ENCODE results near the gene GPC4. TPM values are rescaled to one million over a fixed set of nuclear protein-coding genes. Genes with fewer than 3 reads are reported as not detected.

Gene GPC4
- total and polyA plus RNA-seq, 5 donors from 2014 or later: not detected

DNA sequence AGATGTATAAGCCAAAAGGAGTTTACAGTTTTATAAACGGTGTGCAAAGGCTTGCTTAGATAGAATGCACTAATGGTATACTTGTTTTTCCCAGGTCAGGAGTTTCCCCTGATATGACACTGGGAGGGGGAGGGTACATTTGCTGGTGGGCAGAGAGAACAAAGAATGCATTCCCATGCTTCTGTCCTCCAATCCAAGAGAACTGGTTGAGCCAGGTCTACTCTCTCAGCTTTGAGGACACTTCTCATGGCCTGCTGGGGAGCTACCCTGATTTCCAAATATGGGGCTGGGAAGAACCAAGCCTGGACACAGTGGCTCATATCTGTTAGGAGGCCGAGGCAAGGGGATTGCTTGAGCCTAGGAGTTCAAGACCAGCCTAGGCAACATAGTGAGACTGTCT is 3.3 kb upstream of the GPC4 start:
- H3K27ac ChIP-seq (ENCODE audit: insufficient read depth, low read length, poor library complexity, severe bottlenecking): no peak overlapping the region
- H3K36me3 ChIP-seq (ENCODE audit: control insufficient read depth, insufficient read depth, low read length): no peaks in the 10 kb centered on the region
- no peak for DNase-seq
- H3K9me3 ChIP-seq (ENCODE audit: control insufficient read depth in 2 of 2, low read length in 2 of 2): no peaks in the 10 kb centered on the region
- Mint-ChIP-seq H3K36me3 (no peaks in the 10 kb centered on the region), H3K9me3 (peaks cover 0 to 7% (median 0%) of the 10 kb centered on the region in 7 donors), H3K4me1 (peaks cover 0 to 3% (median 0%) of the 10 kb centered on the region in 4 donors), H3K27ac (no peak overlapping the region), H3K27me3 (peaks cover 25% of the 10 kb centered on the region), H3K4me3 (no peak overlapping the region)
- no peak overlapping the region for H3K4me3 ChIP-seq (ENCODE audit: low read depth, low read length)
- no peaks in the 10 kb centered on the region for H3K4me1 ChIP-seq (ENCODE audit: control insufficient read depth, insufficient read depth, low read length, poor library complexity, severe bottlenecking)
- ATAC-seq (ENCODE audit: low read depth in 2 of 2): no peak
- peaks cover 2% of the 10 kb centered on the region for H3K27me3 ChIP-seq (ENCODE audit: control insufficient read depth, insufficient read depth, low read length)

DNA sequence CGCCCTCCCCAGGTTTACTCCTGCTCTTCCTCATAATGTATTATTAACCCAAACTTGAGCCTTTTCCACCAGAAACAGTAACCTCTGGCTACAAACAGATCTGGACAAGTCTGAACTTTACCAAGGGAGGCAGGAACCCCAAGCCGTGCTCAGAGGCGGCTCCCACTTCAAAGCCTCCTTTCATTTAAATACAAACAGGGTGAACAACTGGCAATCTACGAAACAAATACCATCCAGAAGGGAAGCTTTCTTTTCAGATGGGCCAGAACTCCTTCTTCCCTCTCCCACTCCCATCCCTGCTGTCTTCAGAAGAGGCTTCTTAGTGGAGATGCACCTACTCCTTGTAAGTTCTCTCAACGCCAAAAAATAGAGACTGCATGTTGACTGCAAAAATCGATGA is 2.1 kb upstream of the GPC4 start:
- H3K27me3 ChIP-seq (ENCODE audit: control insufficient read depth, insufficient read depth, low read length): peaks cover 2% of the 10 kb centered on the region
- H3K4me1 ChIP-seq (ENCODE audit: control insufficient read depth, insufficient read depth, low read length, poor library complexity, severe bottlenecking): no peaks in the 10 kb centered on the region
- Mint-ChIP-seq H3K4me3 (no peak overlapping the region), H3K27me3 (peaks cover 25% of the 10 kb centered on the region), H3K4me1 (peaks cover 0 to 3% (median 0%) of the 10 kb centered on the region in 4 donors), H3K27ac (no peak overlapping the region), H3K36me3 (no peaks in the 10 kb centered on the region), H3K9me3 (peaks cover 0 to 7% (median 0%) of the 10 kb centered on the region in 7 donors)
- no peaks in the 10 kb centered on the region for H3K9me3 ChIP-seq (ENCODE audit: control insufficient read depth in 2 of 2, low read length in 2 of 2)
- no peak overlapping the region for H3K4me3 ChIP-seq (ENCODE audit: low read depth, low read length)
- ATAC-seq (ENCODE audit: low read depth in 2 of 2): no peak
- no peak overlapping the region for H3K27ac ChIP-seq (ENCODE audit: insufficient read depth, low read length, poor library complexity, severe bottlenecking)
- no peak for DNase-seq
- no peaks in the 10 kb centered on the region for H3K36me3 ChIP-seq (ENCODE audit: control insufficient read depth, insufficient read depth, low read length)

- no peak overlapping the region for H3K27ac Mint-ChIP-seq
- H3K27me3 ChIP-seq (ENCODE audit: control insufficient read depth, insufficient read depth, low read length): peaks cover 2% of the 10 kb centered on the region
- H3K4me3 ChIP-seq (ENCODE audit: low read depth, low read length): no peak overlapping the region
- H3K9me3 ChIP-seq (ENCODE audit: control insufficient read depth in 2 of 2, low read length in 2 of 2): no peaks in the 10 kb centered on the region
- DNase-seq (no peak), ATAC-seq (ENCODE audit: low read depth in 2 of 2) (no peak)
- peak overlapping the region in 1 of 4 donors; percentile 5 for H3K4me3 Mint-ChIP-seq
- peaks cover 0 to 3% (median 0%) of the 10 kb centered on the region in 4 donors for H3K4me1 Mint-ChIP-seq
- H3K36me3 Mint-ChIP-seq: no peaks in the 10 kb centered on the region
- H3K27ac ChIP-seq (ENCODE audit: insufficient read depth, low read length, poor library complexity, severe bottlenecking): no peak overlapping the region
- H3K9me3 Mint-ChIP-seq: peaks cover 0 to 2% (median 0%) of the 10 kb centered on the region in 7 donors
- H3K36me3 ChIP-seq (ENCODE audit: control insufficient read depth, insufficient read depth, low read length): no peaks in the 10 kb centered on the region
- no peaks in the 10 kb centered on the region for H3K4me1 ChIP-seq (ENCODE audit: control insufficient read depth, insufficient read depth, low read length, poor library complexity, severe bottlenecking)
- H3K27me3 Mint-ChIP-seq: peaks cover 23% of the 10 kb centered on the region
Measured at GRCh38 chrX:133414406-133415275, 648 bp downstream of the GPC4 start.

DNA sequence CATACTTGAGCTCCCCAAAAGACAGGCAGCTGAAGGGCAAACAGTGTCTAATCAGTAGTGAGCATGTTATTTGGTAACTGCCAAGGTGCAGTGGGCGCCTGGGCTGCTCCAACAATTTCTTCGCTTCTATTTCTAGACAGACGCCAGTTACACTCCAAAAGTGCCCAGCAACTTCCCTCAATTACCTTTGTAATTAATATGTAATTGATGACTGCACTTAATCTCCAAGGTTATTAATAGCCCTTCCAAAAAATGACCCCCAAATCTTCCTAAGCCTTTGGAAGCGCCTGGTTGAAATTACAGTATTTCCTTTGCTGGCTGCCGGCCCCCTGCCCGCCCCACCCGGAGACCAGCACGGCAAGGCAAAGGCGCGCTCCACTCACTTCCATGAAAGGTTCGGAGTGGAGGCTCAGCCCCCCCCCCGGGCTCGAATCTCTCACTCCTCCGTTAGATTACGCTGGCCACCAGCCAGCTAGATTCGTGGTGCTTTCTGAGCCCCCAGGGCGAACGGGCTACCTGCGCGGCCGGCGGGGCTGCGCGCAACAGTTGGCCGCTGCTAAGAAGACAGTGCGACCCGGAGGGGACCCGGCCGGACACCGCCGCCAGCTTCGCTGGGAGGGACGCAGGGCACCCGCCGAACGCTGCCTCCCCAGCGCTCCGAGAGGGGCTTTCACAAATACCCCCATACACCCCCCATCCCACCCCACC is 1.9 kb downstream of the GPC4 start:
- Mint-ChIP-seq H3K4me3 (no peak overlapping the region), H3K27ac (no peak overlapping the region), H3K27me3 (peaks cover 20% of the 10 kb centered on the region), H3K36me3 (no peaks in the 10 kb centered on the region), H3K4me1 (peaks cover 0 to 3% (median 0%) of the 10 kb centered on the region in 4 donors), H3K9me3 (peaks cover 0 to 1% (median 0%) of the 10 kb centered on the region in 7 donors)
- DNase-seq (no peak), ATAC-seq (ENCODE audit: low read depth in 2 of 2) (no peak)
- Histone ChIP-seq H3K4me1 (ENCODE audit: control insufficient read depth, insufficient read depth, low read length, poor library complexity, severe bottlenecking) (no peaks in the 10 kb centered on the region), H3K27ac (ENCODE audit: insufficient read depth, low read length, poor library complexity, severe bottlenecking) (no peak overlapping the region), H3K27me3 (ENCODE audit: control insufficient read depth, insufficient read depth, low read length) (peaks cover 2% of the 10 kb centered on the region), H3K4me3 (ENCODE audit: low read depth, low read length) (no peak overlapping the region), H3K36me3 (ENCODE audit: control insufficient read depth, insufficient read depth, low read length) (no peaks in the 10 kb centered on the region), H3K9me3 (ENCODE audit: control insufficient read depth in 2 of 2, low read length in 2 of 2) (no peaks in the 10 kb centered on the region)

DNA sequence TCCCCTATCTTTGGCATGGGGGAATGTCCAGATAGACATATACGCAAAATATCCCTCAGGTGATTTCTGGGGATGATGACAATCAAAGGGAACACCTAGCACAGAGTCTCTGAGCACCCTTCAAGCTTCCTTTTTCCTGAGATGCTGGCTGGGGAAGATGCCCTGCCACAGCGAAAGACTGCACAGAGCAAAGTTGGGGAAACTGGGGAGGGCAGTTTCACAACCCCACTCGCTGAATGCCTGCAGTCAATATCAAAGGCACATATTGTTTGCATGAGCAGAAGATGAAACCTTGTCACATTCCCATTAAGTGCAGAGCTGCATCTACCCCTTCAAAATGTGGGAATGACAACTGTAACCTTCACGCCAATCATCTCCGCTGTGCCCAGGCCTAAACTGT is 2.6 kb downstream of the GPC4 start:
- Histone ChIP-seq H3K4me1 (ENCODE audit: control insufficient read depth, insufficient read depth, low read length, poor library complexity, severe bottlenecking) (no peaks in the 10 kb centered on the region), H3K9me3 (ENCODE audit: control insufficient read depth in 2 of 2, low read length in 2 of 2) (no peaks in the 10 kb centered on the region), H3K27me3 (ENCODE audit: control insufficient read depth, insufficient read depth, low read length) (peaks cover 2% of the 10 kb centered on the region), H3K27ac (ENCODE audit: insufficient read depth, low read length, poor library complexity, severe bottlenecking) (no peak overlapping the region), H3K4me3 (ENCODE audit: low read depth, low read length) (no peak overlapping the region), H3K36me3 (ENCODE audit: control insufficient read depth, insufficient read depth, low read length) (no peaks in the 10 kb centered on the region)
- peaks cover 0 to 3% (median 0%) of the 10 kb centered on the region in 4 donors for H3K4me1 Mint-ChIP-seq
- ATAC-seq (ENCODE audit: low read depth in 2 of 2): no peak
- no peak overlapping the region for H3K4me3 Mint-ChIP-seq
- no peak for DNase-seq
- H3K27ac Mint-ChIP-seq: no peak overlapping the region
- H3K9me3 Mint-ChIP-seq: peaks cover 0 to 1% (median 0%) of the 10 kb centered on the region in 7 donors
- H3K27me3 Mint-ChIP-seq: peaks cover 18% of the 10 kb centered on the region
- no peaks in the 10 kb centered on the region for H3K36me3 Mint-ChIP-seq

GRCh38 chrX:133412246-133412645 is 3.0 kb downstream of the GPC4 start:
- no peak for ATAC-seq (ENCODE audit: low read depth in 2 of 2)
- no peak overlapping the region for H3K27ac ChIP-seq (ENCODE audit: insufficient read depth, low read length, poor library complexity, severe bottlenecking)
- Mint-ChIP-seq H3K27ac (no peak overlapping the region), H3K4me3 (no peak overlapping the region), H3K4me1 (peaks cover 0 to 3% (median 0%) of the 10 kb centered on the region in 4 donors), H3K36me3 (no peaks in the 10 kb centered on the region), H3K27me3 (peaks cover 14% of the 10 kb centered on the region), H3K9me3 (peaks cover 0 to 1% (median 0%) of the 10 kb centered on the region in 7 donors)
- no peaks in the 10 kb centered on the region for H3K4me1 ChIP-seq (ENCODE audit: control insufficient read depth, insufficient read depth, low read length, poor library complexity, severe bottlenecking)
- no peaks in the 10 kb centered on the region for H3K27me3 ChIP-seq (ENCODE audit: control insufficient read depth, insufficient read depth, low read length)
- no peak for DNase-seq
- H3K9me3 ChIP-seq (ENCODE audit: control insufficient read depth in 2 of 2, low read length in 2 of 2): no peaks in the 10 kb centered on the region
- no peaks in the 10 kb centered on the region for H3K36me3 ChIP-seq (ENCODE audit: control insufficient read depth, insufficient read depth, low read length)
- no peak overlapping the region for H3K4me3 ChIP-seq (ENCODE audit: low read depth, low read length)

- no peak overlapping the region for H3K4me3 Mint-ChIP-seq
- ATAC-seq (ENCODE audit: low read depth in 2 of 2): no peak
- H3K27ac Mint-ChIP-seq: no peak overlapping the region
- DNase-seq: no peak
- Histone ChIP-seq H3K27ac (ENCODE audit: insufficient read depth, low read length, poor library complexity, severe bottlenecking) (no peak overlapping the region), H3K36me3 (ENCODE audit: control insufficient read depth, insufficient read depth, low read length) (no peaks in the 10 kb centered on the region), H3K9me3 (ENCODE audit: control insufficient read depth in 2 of 2, low read length in 2 of 2) (no peaks in the 10 kb centered on the region), H3K4me1 (ENCODE audit: control insufficient read depth, insufficient read depth, low read length, poor library complexity, severe bottlenecking) (no peaks in the 10 kb centered on the region), H3K27me3 (ENCODE audit: control insufficient read depth, insufficient read depth, low read length) (no peaks in the 10 kb centered on the region), H3K4me3 (ENCODE audit: low read depth, low read length) (no peak overlapping the region)
- peaks cover 0 to 3% (median 0%) of the 10 kb centered on the region in 4 donors for H3K4me1 Mint-ChIP-seq
- H3K27me3 Mint-ChIP-seq: peaks cover 4% of the 10 kb centered on the region
- no peaks in the 10 kb centered on the region for H3K36me3 Mint-ChIP-seq
- H3K9me3 Mint-ChIP-seq: peaks cover 0 to 1% (median 0%) of the 10 kb centered on the region in 7 donors
Measured at GRCh38 chrX:133410550-133410949, 4.7 kb downstream of the GPC4 start.
